ENCODE results near the gene CUBN.

DNA sequence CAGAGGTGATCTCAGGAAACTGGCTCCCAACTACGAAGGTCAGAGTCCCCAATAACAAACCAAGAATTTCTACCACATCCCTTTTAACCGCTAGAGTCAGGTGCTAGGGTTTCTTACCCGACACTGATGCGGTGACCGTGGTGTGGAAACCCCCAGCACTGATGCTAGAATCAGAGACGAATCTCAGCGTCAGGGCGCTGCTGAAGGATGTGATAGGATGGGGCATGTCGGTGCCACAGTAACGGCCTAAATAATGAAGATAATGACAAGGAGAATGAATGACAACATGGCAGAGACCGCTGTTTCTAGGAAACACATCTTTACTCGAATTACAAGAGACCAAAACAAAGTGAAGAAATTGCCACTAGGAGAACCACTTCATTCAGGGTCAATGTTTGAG, 181.2 kb downstream of the CUBN start:
- TF ChIP-seq, protein P1, sequence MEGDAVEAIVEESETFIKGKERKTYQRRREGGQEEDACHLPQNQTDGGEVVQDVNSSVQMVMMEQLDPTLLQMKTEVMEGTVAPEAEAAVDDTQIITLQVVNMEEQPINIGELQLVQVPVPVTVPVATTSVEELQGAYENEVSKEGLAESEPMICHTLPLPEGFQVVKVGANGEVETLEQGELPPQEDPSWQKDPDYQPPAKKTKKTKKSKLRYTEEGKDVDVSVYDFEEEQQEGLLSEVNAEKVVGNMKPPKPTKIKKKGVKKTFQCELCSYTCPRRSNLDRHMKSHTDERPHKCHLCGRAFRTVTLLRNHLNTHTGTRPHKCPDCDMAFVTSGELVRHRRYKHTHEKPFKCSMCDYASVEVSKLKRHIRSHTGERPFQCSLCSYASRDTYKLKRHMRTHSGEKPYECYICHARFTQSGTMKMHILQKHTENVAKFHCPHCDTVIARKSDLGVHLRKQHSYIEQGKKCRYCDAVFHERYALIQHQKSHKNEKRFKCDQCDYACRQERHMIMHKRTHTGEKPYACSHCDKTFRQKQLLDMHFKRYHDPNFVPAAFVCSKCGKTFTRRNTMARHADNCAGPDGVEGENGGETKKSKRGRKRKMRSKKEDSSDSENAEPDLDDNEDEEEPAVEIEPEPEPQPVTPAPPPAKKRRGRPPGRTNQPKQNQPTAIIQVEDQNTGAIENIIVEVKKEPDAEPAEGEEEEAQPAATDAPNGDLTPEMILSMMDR (IDR thresholded peaks at IDR 0.05): no peak
- no peak for TF ChIP-seq POLR2A (IDR thresholded peaks at IDR 0.05)
